GM12892 (cell line): ENCODE results near the gene HINT3.
"Not testable (repeated sequence)": the region's sequence is repeated elsewhere in the genome, so short reads cannot be mapped to it uniquely, and the experiment has no call there.

ENCODE experiments used
- DNase-seq: peaks from one replicate; pipeline ENCODE4 v3.0.0; 2011; ENCODE audit not compliant: insufficient read length
- FAIRE-seq: peaks from 2 replicates; lab custom pipeline; 2011; peaks lifted over from hg19 to GRCh38; lab: Jason Lieb, UNC
- POLR2A ChIP-seq: IDR thresholded peaks from 2 replicates; pipeline ENCODE4 v1.6.1; 2011; ENCODE audit warnings: low read depth, low read length, control low read depth
- POLR2AphosphoS5 ChIP-seq: IDR thresholded peaks from 2 replicates; pipeline ENCODE4 v1.6.1; 2011; ENCODE audit warnings: low read depth, low read length, control low read depth
- TAF1 ChIP-seq: IDR thresholded peaks from 2 replicates; pipeline ENCODE4 v1.6.1; 2011; ENCODE audit warnings: low read depth, mild to moderate bottlenecking, control low read depth, low read length, borderline replicate concordance

Gene HINT3

GRCh38 chr6:125924697-125925358, 31.7 kb upstream of the HINT3 start:
- no peak for TF ChIP-seq TAF1
- TF ChIP-seq POLR2AphosphoS5: 0 out of 2 replicates have a peak, but pooled peaks have one; percentile 34
- DNase-seq (no peak), FAIRE-seq (no peak)

- FAIRE-seq (no peak), DNase-seq (no peak)
Measured at GRCh38 chr6:125926711-125927110, 29.9 kb upstream of the HINT3 start.

GRCh38 chr6:125927761-125928160, 28.8 kb upstream of the HINT3 start:
- DNase-seq (no peak), FAIRE-seq (no peak)
- TF ChIP-seq POLR2A (no peak), TAF1 (no peak)

More at GRCh38 chr6:125926711-125927110, 29.9 kb upstream of the HINT3 start:
- no peak for TF ChIP-seq TAF1
- TF ChIP-seq POLR2AphosphoS5: no peak
- no peak for TF ChIP-seq POLR2A

- TF ChIP-seq POLR2AphosphoS5 (no peak), TAF1 (no peak), POLR2A (no peak)
- FAIRE-seq (no peak), DNase-seq (no peak)
Measured at GRCh38 chr6:125930765-125931418, 25.7 kb upstream of the HINT3 start.

- TF ChIP-seq POLR2A (no peak), TAF1 (no peak), POLR2AphosphoS5 (no peak)
- DNase-seq (no peak), FAIRE-seq (no peak)
Measured at GRCh38 chr6:125931733-125932450, 24.7 kb upstream of the HINT3 start.

- TF ChIP-seq TAF1 (no peak), POLR2A (no peak), POLR2AphosphoS5 (no peak)
- FAIRE-seq (no peak), DNase-seq (no peak)
Measured at GRCh38 chr6:125932451-125932795, 24.1 kb upstream of the HINT3 start.

GRCh38 chr6:125935520-125935919, 21.1 kb upstream of the HINT3 start:
- FAIRE-seq: not testable (repeated sequence)

GRCh38 chr6:125939026-125939425, 17.5 kb upstream of the HINT3 start:
- FAIRE-seq (no peak), DNase-seq (no peak)
- TF ChIP-seq TAF1 (no peak), POLR2AphosphoS5 (no peak), POLR2A (no peak)

More at GRCh38 chr6:125935520-125935919, 21.1 kb upstream of the HINT3 start:
- DNase-seq: not testable (repeated sequence)

GRCh38 chr6:125939791-125940190, 16.8 kb upstream of the HINT3 start:
- DNase-seq: no peak
- TF ChIP-seq POLR2AphosphoS5 (no peak), TAF1 (no peak), POLR2A (no peak)
- no peak for FAIRE-seq

- TF ChIP-seq POLR2AphosphoS5 (no peak), TAF1 (no peak), POLR2A (no peak)
- DNase-seq (no peak), FAIRE-seq (no peak)
Measured at GRCh38 chr6:125940247-125941041, 16.1 kb upstream of the HINT3 start.

GRCh38 chr6:125942672-125943527, 13.7 kb upstream of the HINT3 start:
- FAIRE-seq: no peak
- TF ChIP-seq POLR2A (no peak), POLR2AphosphoS5 (no peak), TAF1 (no peak)
- no peak for DNase-seq
